ENCODE measurements around the gene RARA. TPM values are rescaled to one million over a fixed set of nuclear protein-coding genes. Genes with fewer than 3 reads are reported as not detected.

Gene RARA
- total and polyA plus RNA-seq, 12 donors: 4.7 to 58.2 (median 33.0) TPM

DNA sequence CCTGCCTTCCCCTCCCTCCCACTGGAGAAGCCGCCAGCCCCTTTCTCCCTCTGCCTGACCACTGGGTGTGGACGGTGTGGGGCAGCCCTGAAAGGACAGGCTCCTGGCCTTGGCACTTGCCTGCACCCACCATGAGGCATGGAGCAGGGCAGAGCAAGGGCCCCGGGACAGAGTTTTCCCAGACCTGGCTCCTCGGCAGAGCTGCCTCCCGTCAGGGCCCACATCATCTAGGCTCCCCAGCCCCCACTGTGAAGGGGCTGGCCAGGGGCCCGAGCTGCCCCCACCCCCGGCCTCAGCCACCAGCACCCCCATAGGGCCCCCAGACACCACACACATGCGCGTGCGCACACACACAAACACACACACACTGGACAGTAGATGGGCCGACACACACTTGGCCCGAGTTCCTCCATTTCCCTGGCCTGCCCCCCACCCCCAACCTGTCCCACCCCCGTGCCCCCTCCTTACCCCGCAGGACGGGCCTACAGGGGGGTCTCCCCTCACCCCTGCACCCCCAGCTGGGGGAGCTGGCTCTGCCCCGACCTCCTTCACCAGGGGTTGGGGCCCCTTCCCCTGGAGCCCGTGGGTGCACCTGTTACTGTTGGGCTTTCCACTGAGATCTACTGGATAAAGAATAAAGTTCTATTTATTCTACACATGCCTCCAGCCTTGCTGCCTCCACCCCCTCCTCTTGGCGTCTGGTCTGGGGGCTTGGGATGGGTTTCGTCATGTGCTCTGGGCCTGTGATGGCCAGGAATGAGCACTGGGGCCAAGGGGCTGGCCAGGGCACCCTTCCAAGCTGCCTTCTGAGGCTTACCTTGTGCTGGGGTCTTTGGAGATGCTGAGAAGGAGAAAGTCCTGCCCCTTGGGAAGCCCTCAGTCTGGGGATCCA lies 48.3 kb downstream of the RARA start:
- WGBS, 4 donors: 59 to 67% (median 62%) methylated on average over 5 to 19 of the region's 19 CpGs
- Histone ChIP-seq H3K4me3 (no peak overlapping the region), H3K27me3 (no peaks in the 10 kb centered on the region), H3K4me1 (replicated peaks in 1 of 2) (peaks cover 2 to 31% of the 10 kb centered on the region in 2 donors), H3K9me3 (replicated peaks in 1 of 3) (no peaks in the 10 kb centered on the region), H3K36me3 (replicated peaks in 1 of 2) (peaks cover 0 to 30% of the 10 kb centered on the region in 2 donors), H3K27ac (peak overlapping the region in 2 of 5 donors; percentile 22 to 50)
- intact Hi-C loops (cut with DNase I): loop anchor here in 1 of 2 donors (10.0 kb wide), 1 partner anchor 162 kb away; no protein-coding TSS in a partner anchor
- TF ChIP-seq POLR2A (IDR thresholded peaks at IDR 0.05): no peak
- TF ChIP-seq, protein P1, sequence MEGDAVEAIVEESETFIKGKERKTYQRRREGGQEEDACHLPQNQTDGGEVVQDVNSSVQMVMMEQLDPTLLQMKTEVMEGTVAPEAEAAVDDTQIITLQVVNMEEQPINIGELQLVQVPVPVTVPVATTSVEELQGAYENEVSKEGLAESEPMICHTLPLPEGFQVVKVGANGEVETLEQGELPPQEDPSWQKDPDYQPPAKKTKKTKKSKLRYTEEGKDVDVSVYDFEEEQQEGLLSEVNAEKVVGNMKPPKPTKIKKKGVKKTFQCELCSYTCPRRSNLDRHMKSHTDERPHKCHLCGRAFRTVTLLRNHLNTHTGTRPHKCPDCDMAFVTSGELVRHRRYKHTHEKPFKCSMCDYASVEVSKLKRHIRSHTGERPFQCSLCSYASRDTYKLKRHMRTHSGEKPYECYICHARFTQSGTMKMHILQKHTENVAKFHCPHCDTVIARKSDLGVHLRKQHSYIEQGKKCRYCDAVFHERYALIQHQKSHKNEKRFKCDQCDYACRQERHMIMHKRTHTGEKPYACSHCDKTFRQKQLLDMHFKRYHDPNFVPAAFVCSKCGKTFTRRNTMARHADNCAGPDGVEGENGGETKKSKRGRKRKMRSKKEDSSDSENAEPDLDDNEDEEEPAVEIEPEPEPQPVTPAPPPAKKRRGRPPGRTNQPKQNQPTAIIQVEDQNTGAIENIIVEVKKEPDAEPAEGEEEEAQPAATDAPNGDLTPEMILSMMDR (IDR thresholded peaks at IDR 0.05): no peak
- DNase-seq: peak in 2 of 7 donors; percentile 29 to 44

DNA sequence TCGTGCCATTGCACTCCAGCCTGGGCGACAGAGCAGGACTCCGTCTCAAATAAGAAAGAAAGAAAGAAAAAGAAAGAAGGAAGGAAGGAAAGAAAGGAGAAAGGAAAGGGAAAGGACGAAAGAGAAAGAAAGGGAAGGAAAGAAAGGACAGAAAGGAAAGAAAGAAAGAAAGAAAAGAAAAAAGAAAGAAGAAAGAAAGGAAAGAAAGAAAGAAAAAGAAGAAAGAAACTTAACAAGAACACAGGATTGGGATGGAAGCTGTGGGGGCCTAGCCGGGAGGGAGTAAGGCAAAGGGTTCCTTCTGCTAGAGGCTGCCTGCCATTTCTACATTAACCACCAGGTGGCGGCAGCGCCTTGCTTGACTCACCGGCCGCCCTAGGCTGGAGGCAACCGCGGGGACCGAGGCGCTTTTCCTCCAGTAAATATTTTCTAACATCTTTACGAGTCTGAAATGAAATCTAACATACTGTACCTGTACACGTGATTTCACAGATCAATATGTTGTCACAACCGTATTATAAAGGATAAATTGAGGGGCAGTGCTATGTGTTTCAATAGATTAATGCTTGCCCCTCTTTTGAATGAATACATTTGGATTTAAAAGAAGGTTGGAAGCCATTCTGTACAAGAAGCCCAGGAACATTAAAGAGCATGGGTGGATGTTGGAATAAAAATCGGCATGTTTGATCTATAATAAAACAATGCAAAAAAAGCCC lies 49.5 kb downstream of the RARA start:
- H3K4me3 ChIP-seq: peak overlapping the region in 1 of 4 donors; percentile 36
- peaks cover 0 to 18% of the 10 kb centered on the region in 2 donors for H3K36me3 ChIP-seq (replicated peaks in 1 of 2)
- H3K4me1 ChIP-seq (replicated peaks in 1 of 2): peaks cover 1 to 25% of the 10 kb centered on the region in 2 donors
- intact Hi-C loops (cut with DNase I): loop anchor here in 1 of 2 donors (10.0 kb wide), 1 partner anchor 164 kb away; no protein-coding TSS in a partner anchor
- peak overlapping the region in 2 of 5 donors; percentile 24 to 31 for H3K27ac ChIP-seq
- no peaks in the 10 kb centered on the region for H3K9me3 ChIP-seq (replicated peaks in 1 of 3)
- peaks cover 2% of the 10 kb centered on the region for H3K27me3 ChIP-seq
- WGBS, 4 donors: 9 to 12% (median 10%) methylated on average over 17 of the region's 17 CpGs
- DNase-seq: peak; percentile 82 to 97 (median 93)
- TF ChIP-seq, protein P1 (IDR thresholded peaks at IDR 0.05): peak; percentile 96 to 99 (median 99)
- no peak for TF ChIP-seq POLR2A (IDR thresholded peaks at IDR 0.05)

DNA sequence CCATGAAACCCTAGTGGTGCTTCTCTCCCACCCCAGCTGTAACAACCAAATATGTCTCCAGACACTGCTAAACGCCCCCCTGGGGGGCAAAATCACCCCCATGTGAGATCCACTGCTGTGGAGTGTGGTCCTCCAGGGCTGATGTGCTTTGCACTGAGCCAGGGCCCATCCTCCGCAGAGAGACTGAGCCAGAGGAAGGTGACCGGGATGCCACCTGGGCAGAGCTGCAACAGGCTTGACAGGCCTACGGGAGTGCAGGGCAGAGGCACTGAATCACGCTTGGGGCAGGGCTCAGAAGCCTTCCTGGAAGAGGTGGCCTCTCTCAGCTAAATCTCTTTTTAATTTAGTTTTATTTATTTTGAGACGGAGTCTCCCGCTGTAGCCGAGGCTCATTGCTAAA lies 51.1 kb downstream of the RARA start:
- Histone ChIP-seq H3K27me3 (peaks cover 15% of the 10 kb centered on the region), H3K36me3 (replicated peaks in 1 of 2) (peaks cover 0 to 15% of the 10 kb centered on the region in 2 donors), H3K4me1 (replicated peaks in 1 of 2) (peaks cover 5 to 22% of the 10 kb centered on the region in 2 donors), H3K9me3 (replicated peaks in 1 of 3) (no peaks in the 10 kb centered on the region), H3K27ac (no peak overlapping the region), H3K4me3 (no peak overlapping the region)
- TF ChIP-seq POLR2A (IDR thresholded peaks at IDR 0.05): no peak
- TF ChIP-seq, protein P1 (IDR thresholded peaks at IDR 0.05): no peak
- DNase-seq: no peak
- intact Hi-C loops (cut with DNase I): loop anchor here (5.0 to 10.0 kb wide), 2 partner anchors 52 to 175 kb away; no protein-coding TSS in a partner anchor
- WGBS, 4 donors: 81 to 86% (median 86%) methylated on average over 7 to 8 of the region's 8 CpGs
